Ramos (cell line): ENCODE results near the gene SOBP.

Experiments
- in situ Hi-C: fragments of 300-500 bp; cut with MboI; formaldehyde crosslinking; loops from one replicate; pipeline ENCODE4 v1.14.3; 2022; ENCODE audit warnings: low sequenced_read_pairs; ENCODE audit not compliant: unreplicated experiment

The SOBP gene

DNA sequence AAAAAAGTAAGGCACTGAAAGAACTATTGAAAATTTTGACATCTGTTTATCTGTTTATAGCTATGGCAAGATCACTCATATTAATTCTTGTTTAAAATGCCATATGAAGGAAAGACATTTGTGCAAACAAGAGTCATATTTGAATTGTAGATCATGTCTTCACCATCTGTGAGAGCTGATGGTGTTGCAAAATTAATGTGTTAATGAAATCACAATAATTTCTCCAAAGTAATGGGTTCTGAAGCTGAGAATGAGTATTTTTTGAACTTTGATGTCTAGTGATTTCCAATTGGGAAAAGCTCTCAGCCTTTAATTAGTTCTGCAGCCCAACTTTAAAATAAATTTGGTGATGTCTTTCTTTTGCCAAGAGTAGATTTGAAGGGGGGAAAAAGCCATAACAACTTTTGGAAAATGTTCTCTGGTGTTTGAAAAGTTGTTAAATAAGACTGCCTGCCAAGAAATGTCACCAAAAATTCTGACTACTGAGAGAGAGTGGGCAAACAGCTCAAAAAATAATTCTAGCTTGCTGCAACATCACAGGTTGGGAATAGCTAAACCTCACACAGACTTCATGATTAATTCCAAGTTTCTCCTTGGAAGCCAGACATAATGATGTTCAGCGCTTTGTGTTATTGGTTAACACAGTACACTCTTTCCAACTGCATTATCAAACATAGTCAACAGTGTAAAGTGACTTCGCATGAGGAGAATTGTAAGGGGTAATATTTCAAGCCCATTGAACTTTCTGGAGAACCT is 142.6 kb downstream of the SOBP start:
- in situ Hi-C loops, result no loop called here

DNA sequence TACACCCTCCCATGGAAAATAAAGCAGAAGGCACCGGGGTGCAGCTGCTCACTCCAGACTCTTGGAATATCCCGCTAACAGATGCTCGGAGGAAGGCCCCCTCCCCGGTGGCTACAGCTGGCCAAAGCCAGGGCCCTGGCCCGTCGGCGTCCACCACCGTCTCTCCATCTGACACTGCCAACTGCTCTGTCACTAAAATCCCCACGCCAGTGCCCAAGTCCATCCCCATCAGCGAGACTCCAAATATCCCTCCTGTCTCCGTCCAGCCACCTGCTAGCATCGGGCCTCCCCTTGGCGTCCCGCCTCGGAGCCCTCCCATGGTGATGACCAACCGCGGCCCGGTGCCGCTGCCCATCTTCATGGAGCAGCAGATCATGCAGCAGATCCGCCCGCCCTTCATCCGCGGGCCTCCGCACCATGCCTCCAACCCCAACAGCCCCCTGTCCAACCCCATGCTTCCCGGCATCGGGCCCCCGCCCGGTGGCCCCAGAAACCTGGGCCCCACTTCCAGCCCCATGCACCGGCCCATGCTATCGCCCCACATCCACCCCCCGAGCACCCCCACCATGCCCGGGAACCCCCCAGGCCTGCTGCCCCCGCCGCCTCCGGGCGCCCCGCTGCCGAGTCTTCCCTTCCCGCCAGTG is 143.9 kb downstream of the SOBP start:
- in situ Hi-C loops, result no loop called here

DNA sequence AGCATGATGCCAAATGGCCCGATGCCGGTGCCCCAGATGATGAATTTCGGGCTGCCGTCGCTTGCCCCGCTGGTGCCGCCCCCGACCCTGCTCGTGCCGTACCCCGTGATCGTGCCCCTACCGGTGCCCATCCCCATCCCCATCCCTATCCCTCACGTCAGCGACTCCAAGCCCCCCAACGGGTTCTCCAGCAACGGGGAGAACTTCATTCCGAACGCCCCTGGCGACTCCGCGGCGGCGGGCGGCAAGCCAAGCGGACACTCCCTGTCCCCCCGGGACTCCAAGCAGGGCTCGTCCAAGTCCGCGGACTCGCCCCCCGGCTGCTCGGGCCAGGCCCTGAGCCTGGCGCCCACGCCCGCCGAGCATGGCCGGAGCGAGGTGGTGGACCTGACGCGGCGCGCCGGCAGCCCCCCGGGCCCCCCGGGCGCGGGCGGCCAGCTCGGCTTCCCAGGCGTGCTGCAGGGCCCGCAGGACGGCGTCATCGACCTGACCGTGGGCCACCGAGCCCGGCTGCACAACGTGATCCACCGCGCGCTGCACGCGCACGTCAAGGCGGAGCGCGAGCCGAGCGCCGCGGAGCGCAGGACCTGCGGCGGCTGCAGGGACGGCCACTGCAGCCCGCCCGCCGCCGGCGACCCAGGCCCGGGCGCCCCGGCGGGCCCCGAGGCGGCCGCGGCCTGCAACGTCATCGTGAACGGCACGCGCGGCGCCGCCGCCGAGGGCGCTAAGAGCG is 144.6 kb downstream of the SOBP start:
- in situ Hi-C loops, result no loop called here

DNA sequence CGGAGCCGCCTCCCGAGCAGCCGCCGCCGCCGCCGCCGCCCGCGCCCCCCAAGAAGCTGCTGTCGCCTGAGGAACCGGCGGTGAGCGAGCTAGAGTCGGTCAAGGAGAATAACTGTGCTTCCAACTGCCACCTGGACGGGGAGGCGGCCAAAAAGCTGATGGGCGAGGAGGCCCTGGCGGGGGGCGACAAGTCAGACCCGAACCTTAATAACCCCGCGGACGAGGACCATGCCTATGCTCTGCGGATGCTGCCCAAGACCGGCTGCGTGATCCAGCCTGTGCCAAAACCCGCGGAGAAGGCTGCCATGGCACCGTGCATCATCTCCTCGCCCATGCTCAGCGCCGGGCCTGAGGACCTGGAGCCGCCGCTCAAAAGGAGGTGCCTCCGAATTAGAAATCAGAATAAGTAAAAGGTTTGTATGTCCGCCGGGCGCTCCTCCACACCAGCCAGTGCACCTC is 145.2 kb downstream of the SOBP start:
- in situ Hi-C loops, result no loop called here

DNA sequence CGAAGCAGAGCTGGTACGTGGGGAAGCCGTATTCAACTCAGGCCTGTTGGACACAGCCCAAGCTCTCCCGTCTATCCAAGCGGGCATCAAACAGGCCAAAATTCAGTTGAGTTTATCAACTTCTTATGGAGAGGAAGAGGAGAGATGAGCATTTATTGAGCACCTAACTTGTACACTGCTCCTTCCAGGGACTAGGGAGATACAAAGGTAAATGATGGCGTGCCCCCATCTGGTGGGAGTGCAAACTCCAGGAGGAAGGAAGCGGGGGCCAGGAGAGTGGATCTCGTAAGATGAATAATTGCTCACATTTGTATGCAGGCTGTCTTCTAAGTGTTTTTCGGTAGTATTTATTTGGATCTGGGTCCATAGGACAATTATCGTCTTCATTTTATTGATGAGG is 146.6 kb downstream of the SOBP start:
- in situ Hi-C loops, result no loop called here

DNA sequence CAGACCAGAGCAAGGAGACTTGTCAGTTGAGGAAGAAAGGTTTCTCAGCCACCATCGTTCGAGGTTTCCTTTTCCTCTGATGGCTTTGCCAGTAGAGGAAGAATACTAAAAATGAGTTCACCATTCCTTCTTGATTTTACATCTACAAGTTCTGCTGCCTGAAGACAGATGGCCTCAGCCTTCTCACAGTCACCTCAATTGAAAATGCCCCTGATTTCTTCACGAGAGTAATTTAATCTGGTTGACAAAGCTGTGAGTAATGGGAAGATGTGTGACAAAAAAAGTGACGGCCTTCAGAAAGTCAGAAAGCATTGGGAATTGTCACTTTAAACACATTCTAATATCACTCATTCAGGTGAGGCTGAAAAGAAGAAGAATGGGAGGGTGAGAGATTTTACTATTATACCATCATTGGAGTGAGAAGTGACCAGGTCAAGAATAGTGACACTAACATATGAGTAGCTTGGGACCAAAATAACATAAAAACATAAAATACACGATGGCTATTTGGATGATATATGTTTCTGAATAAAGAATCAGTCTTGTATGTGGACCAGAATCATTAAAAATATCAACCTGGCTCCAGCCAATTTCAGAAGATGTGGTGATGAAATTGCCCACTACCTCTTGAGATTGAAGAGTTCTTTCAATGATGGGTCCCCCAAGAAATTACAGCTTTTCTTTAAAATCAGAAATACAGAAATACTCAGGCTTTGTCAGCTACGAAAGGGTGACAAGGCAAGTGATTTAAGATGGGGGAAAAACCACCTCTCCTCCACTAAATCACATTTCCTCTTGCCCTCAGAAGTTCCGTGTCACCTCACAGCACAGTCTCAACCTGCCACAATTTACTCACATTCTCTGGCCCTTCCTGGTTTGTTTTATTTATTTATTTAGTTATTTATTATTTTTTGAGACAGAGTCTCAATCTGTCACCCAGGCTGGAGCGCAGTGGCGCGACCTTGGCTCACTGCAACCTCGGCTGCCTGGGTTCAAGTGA is 147.7 kb downstream of the SOBP start:
- in situ Hi-C loops, result no loop called here

DNA sequence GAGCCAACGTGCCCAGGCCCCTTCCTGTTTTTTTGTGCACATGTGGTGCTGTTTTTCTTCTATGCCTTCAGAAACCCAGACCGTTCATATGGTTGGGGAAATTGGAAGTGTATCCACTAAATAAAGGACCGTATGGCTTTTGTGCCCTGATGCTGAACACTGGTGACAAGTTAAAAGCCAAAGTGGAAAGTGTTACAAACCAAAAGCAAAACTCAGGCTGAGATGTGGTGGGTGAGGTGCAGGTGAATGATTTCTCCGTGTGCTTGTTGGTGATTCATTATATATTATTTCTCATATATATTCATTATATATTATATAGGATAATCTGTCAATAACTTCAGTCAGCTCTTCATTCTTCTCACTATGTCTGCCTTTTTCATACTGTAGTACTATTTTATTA is 148.6 kb downstream of the SOBP start:
- in situ Hi-C loops, result no loop called here

DNA sequence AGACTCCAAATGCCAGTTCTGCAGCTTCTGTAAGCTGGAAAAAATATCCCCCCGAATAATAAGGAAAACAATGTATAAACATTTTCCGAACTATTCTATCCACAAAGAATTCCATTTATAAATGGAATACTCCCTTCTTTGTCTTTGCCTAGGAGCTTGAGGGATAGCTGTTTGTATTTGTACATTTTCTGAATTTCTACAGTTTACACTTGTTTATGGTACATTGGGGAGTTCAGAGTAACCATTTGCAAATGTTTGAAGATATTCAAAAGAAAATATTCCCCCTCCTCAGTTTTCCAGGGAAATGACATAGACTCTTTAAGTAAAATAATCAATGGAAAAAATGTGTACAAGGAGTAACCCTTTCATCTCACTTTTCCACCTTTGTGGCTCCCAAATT is 149.6 kb downstream of the SOBP start:
- in situ Hi-C loops, result no loop called here

DNA sequence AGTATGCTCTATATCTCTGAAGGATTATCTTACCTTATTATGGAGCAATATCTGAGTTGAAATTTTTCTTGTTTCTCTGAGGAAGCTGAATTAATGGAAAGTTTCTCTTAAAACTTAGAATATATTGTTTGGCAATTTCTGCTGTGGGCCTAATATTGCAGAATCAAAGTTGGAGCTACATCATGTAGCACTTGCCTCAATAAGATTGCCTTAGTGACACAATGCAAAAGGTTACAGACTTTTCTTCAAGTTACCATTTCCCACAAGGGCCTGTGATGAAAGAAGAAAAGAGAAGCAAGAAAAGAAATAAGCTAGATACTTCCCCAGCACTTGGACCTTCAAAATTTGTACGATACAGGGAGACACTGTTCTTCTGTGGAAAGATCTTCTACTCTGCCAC is 151.2 kb downstream of the SOBP start:
- in situ Hi-C loops, result no loop called here

DNA sequence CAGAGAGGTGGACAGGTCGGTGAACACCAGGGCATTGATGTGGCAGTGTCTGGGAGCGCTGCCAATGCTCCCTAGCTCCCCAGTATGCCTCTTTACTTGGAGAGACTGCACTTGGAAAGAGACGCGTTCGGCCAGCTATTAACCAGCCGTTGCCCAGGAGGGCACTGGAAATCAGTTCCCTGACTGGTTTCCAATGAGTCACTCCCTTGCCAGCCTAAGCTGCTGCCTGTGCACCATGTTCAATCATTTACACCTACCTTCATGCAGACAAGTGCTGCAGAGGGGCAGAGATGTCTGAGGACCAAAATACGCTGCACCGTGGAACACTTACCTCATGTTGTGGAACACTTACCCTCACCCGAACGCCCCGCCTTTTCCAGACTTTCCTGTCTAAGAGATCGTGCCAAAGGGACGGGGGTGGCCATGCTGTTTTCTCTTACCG is 151.6 kb downstream of the SOBP start:
- in situ Hi-C loops, result no loop called here

DNA sequence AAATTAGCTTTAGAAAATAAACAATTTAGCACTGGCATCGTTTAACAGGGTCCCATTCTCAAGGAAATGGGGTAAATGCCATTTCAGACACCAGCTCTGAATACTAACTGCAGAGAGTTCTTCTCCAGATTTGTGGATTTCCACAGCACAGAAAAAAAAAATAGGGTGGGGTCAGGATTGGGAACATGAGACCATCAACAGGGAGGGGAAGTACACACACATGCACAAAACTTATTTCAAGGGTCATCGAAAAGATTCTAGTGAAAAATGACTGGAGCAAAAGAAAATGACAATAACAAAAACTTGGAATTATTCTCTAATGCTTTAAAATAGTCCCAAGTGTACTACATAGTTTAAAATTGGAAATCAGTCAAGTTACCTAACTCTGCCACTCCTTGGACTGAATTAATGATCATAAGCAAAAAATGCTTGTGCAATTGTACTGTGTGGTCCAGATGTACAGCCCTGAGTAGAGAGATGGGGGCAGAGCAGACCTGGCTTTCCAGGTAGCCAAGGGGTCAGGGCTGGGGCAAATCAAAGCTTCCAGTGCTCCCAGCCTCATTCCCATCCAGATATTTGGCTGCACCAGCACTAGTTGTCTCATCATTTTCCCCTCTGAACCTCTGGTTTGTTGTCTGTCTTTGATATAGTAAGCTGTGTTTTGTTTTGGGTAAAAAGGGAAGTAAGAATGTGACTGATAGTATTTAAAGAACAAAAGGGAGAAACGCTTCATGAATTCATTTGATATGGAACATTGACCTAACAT is 152.4 kb downstream of the SOBP start:
- in situ Hi-C loops, result no loop called here

DNA sequence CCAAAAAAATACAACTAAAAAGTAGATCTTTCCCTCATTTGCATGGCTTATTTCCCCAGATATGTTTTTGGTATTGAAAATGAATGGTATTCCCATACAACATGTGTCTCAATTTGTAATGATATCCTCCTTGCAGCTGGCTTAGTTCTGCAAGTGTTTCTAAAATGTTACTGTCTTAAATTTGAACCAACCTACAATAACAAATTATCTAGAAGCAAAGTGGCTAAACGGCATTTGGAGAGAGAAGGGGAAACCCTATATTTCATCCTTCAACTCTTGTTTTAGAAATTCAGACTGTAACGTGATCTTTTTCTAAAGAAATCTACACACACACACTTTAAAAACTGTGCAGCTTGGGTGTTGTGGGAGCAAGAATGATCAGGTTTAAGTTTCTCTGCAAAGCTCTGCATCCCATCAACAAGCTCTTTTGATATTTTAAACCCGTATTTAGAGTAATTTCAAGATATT is 153.0 kb downstream of the SOBP start:
- in situ Hi-C loops, result no loop called here

DNA sequence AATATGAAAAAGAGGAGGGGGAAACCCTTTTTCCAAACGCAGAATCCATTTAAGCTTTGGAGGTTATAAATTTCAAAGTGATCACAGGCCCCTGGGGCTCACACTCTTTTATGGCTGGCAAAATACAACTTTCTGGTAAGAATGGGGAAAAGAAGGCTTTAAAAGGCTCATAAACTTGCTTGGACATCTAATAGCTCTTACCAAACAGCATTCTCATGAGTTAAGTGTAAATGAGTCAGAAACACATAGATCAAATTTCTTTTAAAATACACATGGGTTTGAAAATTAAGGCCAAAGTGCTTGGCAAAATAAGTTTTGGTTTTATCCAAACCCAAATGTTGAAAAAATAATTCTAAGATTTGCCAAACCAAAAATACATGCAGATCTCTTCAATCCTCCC is 154.6 kb downstream of the SOBP start:
- in situ Hi-C loops, result no loop called here

DNA sequence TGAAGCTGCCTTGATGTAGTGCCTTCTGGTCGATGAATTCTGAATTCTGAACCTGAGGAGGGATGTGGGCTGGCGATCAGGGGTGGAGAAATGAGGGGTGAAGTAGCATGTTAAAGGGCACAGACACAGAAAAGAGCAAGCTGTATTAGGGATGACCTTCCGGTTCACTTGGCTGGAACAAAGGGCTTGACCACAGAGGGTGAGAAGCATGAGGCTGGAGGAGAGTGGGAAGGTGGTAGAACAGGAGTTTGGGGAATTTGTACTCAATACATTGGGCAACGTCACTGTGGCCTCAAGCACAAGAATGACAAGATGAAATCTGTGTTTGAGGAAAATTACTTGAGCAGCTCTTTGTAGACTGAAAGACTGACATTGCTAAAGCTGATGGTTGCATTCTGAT is 155.8 kb downstream of the SOBP start:
- in situ Hi-C loops, result no loop called here

DNA sequence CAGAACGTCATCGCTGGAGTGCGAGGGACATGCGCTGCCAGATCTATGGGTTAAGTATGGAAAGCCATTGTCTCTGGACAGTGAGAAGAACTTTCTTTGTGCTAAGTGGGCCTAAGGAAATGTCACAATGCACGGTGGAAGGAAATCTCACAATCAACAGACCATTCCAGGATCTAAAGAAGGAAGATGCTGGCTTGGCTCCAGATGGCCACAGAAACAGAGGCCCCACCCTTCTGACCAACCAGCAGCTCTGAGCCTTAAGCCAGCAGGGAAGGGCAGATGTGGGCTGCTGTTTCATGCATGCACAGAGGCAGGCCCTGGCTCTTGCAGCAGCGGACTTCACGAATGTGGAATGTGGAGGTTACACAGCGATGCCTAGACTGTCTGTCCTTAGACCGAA is 156.3 kb downstream of the SOBP start:
- in situ Hi-C loops, result no loop called here

DNA sequence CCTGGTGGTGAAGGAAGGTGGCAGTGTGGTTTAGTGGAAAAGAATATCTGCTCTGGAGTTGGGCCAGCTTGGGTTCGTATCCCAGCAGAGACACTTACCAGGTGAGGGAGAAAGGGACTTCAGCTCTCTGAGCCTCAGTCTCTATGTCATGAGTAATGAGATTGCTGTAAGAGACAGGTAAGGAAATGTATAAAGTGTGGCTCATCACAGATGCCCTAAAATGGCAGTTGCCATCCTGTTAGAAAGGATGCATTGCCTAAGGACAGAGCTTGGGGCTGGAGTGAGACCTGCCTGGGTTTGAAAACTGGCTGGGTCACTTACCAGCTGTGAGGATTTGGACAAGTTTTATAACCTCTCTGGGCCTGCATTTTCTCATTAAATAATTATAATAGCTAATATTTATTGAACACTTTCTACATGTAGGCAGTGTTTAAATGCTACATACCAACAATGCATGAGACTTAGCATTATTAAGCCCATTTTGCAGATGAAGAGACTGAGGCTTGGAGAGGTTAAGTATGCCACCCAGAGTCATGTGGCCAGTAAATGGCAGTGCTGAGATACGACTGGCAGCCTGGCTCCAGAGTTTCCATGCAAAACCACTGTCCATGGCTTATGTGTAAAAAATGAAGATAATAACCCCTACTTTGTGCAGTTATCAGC is 157.0 kb downstream of the SOBP start:
- in situ Hi-C loops, result no loop called here

DNA sequence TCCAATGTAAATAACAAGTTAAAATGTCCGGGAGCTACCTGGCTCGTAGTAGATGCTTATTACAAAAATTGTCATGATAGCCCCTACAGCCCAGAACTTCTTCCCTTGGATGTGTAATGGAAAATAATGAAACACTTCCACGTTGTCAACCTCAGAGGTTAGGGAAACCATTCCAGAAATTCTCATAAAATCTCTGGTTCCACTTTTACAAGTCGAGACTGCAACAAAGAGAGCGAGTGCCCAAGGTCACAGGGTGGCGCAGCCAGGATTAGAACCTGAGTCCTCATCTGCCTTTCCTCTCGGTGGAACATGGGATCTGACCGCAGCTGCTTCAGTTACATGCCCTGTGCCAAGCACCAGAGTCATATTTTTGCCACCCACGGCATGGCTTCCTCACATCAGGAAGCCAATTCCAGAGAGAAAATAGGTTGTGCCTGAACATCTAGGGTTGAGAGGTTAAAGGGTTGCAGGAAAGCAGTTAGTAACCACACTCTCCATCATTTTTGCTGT is 157.6 kb downstream of the SOBP start:
- in situ Hi-C loops, result no loop called here

DNA sequence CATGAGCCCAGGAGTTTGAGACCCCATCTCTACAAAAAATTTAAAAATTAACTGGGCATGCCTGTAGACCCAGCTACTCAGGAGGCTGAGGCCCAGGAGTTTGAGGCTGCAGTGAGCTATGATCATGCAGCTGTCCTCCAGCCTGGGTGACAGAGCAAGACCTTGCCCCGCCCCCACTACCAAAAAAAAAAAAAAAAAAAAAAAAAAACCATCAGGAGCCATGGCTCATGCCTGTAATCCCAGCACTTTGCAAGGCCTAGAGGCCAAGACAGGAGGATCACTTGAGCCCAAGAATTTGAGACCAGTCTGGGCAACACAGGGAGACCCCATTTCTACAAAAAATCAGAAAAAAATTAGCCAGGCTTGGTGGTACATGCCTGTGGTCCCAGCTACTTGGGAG is 159.1 kb downstream of the SOBP start:
- in situ Hi-C loops, result no loop called here
